GM23338 (cell line): Measurements from ENCODE around the gene TLCD5.

Source experiments
- CREB1 ChIP-seq: fragments of 250-450 bp; sonication (Bioruptor Pico); IDR thresholded peaks from 2 replicates; pipeline ENCODE4 v1.5.0; 2020; ENCODE audit warnings: low read depth, mild to moderate bottlenecking, moderate library complexity
- CTCF ChIP-seq, 2 experiments: fragments of 200-600 bp in 1 of 2; sonication (generic) in 1 of 2; conservative IDR thresholded peaks; 2 replicates each; pipeline versions ENCODE4 v1.5.1 to v1.6.1; 2016 to 2017; ENCODE audit warnings: antibody characterized with exemption in 2 of 2, low read depth in 2 of 2, mild to moderate bottlenecking in 2 of 2, moderate library complexity in 1 of 2
- EZH2 ChIP-seq: fragments of 200-600 bp; sonication (generic); IDR thresholded peaks from one replicate; pipeline ENCODE4 v1.8.0; 2017; ENCODE audit warnings: antibody characterized with exemption, mild to moderate bottlenecking, low read depth; ENCODE audit not compliant: unreplicated experiment
- EZH2phosphoT487 ChIP-seq: fragments of 200-600 bp; sonication (generic); IDR thresholded peaks from one replicate; pipeline ENCODE4 v1.8.1; 2018; ENCODE audit warnings: antibody characterized with exemption; ENCODE audit not compliant: unreplicated experiment
- JUNB ChIP-seq: IDR thresholded peaks from one replicate; pipeline ENCODE4 v1.6.1; 2016; ENCODE audit warnings: antibody characterized with exemption; ENCODE audit not compliant: unreplicated experiment
- POLR2AphosphoS5 ChIP-seq: IDR thresholded peaks from 2 replicates; pipeline ENCODE4 v1.6.1; 2016; ENCODE audit warnings: antibody characterized with exemption, low read depth
- REST ChIP-seq: IDR thresholded peaks from one replicate; pipeline ENCODE4 v1.6.1; 2018; ENCODE audit warnings: antibody characterized with exemption; ENCODE audit not compliant: unreplicated experiment
- STAT1 ChIP-seq: IDR thresholded peaks from one replicate; pipeline ENCODE4 v1.6.1; 2016; ENCODE audit warnings: antibody characterized with exemption; ENCODE audit not compliant: unreplicated experiment
- ZNF114 ChIP-seq: fragments of 250-450 bp; sonication (Bioruptor Pico); IDR thresholded peaks from 2 replicates; pipeline ENCODE4 v1.5.0; 2020; ENCODE audit warnings: mild to moderate bottlenecking, moderate library complexity
- ZNF331 ChIP-seq: fragments of 250-450 bp; sonication (Bioruptor Pico); IDR thresholded peaks from 2 replicates; pipeline ENCODE4 v1.5.0; 2020; ENCODE audit warnings: low read depth, mild to moderate bottlenecking, moderate library complexity
- TF ChIP-seq, protein P1 (sequence below): fragments of 250-450 bp; sonication (Bioruptor Pico); IDR thresholded peaks from 2 replicates; pipeline ENCODE4 v1.5.0; 2020; ENCODE audit warnings: mild to moderate bottlenecking, moderate library complexity

DNA sequence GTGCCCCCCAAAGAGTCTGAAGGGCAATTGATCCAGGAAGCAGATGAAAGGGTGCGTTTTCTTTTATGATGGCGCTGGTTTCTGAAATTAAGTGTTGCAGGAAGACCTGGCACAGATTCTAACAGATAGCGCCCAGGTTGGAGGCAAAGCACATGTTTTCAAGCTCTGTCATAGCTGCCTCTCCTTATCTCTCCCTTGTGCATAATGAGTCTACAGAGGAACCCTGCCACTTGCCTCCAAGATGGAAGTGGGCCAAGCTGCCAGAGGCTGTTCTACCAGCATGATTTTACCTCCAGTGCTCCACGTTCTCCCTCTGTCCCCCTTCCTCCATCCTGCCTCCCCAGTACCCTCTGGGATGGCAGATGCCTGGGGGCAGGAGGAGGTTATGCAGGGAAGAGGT is 30.0 kb upstream of the TLCD5 start:
- TF ChIP-seq CTCF (conservative IDR thresholded peaks at IDR 0.05; ENCODE audit: low read depth in 2 of 2) (no peak), EZH2 (no peak), CREB1 (CRISPR knock-in tag) (no peak), POLR2AphosphoS5 (no peak), JUNB (no peak), EZH2phosphoT487 (no peak), REST (no peak), ZNF331 (CRISPR knock-in tag) (no peak), STAT1 (no peak), ZNF114 (CRISPR knock-in tag) (no peak)
- TF ChIP-seq, protein P1, sequence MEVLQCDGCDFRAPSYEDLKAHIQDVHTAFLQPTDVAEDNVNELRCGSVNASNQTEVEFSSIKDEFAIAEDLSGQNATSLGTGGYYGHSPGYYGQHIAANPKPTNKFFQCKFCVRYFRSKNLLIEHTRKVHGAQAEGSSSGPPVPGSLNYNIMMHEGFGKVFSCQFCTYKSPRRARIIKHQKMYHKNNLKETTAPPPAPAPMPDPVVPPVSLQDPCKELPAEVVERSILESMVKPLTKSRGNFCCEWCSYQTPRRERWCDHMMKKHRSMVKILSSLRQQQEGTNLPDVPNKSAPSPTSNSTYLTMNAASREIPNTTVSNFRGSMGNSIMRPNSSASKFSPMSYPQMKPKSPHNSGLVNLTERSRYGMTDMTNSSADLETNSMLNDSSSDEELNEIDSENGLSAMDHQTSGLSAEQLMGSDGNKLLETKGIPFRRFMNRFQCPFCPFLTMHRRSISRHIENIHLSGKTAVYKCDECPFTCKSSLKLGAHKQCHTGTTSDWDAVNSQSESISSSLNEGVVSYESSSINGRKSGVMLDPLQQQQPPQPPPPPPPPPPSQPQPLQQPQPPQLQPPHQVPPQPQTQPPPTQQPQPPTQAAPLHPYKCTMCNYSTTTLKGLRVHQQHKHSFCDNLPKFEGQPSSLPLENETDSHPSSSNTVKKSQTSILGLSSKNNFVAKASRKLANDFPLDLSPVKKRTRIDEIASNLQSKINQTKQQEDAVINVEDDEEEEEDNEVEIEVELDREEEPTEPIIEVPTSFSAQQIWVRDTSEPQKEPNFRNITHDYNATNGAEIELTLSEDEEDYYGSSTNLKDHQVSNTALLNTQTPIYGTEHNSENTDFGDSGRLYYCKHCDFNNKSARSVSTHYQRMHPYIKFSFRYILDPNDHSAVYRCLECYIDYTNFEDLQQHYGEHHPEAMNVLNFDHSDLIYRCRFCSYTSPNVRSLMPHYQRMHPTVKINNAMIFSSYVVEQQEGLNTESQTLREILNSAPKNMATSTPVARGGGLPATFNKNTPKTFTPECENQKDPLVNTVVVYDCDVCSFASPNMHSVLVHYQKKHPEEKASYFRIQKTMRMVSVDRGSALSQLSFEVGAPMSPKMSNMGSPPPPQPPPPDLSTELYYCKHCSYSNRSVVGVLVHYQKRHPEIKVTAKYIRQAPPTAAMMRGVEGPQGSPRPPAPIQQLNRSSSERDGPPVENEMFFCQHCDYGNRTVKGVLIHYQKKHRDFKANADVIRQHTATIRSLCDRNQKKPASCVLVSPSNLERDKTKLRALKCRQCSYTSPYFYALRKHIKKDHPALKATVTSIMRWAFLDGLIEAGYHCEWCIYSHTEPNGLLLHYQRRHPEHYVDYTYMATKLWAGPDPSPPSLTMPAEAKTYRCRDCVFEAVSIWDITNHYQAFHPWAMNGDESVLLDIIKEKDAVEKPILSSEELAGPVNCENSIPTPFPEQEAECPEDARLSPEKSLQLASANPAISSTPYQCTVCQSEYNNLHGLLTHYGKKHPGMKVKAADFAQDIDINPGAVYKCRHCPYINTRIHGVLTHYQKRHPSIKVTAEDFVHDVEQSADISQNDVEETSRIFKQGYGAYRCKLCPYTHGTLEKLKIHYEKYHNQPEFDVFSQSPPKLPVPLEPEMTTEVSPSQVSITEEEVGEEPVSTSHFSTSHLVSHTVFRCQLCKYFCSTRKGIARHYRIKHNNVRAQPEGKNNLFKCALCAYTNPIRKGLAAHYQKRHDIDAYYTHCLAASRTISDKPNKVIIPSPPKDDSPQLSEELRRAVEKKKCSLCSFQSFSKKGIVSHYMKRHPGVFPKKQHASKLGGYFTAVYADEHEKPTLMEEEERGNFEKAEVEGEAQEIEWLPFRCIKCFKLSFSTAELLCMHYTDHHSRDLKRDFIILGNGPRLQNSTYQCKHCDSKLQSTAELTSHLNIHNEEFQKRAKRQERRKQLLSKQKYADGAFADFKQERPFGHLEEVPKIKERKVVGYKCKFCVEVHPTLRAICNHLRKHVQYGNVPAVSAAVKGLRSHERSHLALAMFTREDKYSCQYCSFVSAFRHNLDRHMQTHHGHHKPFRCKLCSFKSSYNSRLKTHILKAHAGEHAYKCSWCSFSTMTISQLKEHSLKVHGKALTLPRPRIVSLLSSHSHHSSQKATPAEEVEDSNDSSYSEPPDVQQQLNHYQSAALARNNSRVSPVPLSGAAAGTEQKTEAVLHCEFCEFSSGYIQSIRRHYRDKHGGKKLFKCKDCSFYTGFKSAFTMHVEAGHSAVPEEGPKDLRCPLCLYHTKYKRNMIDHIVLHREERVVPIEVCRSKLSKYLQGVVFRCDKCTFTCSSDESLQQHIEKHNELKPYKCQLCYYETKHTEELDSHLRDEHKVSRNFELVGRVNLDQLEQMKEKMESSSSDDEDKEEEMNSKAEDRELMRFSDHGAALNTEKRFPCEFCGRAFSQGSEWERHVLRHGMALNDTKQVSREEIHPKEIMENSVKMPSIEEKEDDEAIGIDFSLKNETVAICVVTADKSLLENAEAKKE: no peak
